Left ventricle myocardium inferior (tissue), 1 donor: ENCODE measurements around the gene ORMDL2. TPM values are rescaled to one million over a fixed set of nuclear protein-coding genes. Genes with fewer than 3 reads are reported as not detected.

Source experiments
- total RNA-seq: library from RNA; stranded (reverse); fragmentation: NEBNext Ultra II Directional; extraction: Animal tissue kit (Norgen Biotek cat#: 25700); gene quantifications from one replicate; pipeline ENCODE4 v1.2.1, GENCODE V29; 2021
- donor health status: DM: no; HTN: yes; CAD: no; lungs with severe emphysema.

Gene ORMDL2
- total RNA-seq, 1 donor from 2014 or later: 13.3 TPM

Other genes starting within 250 kb of the ORMDL2 start
- not detected for gene OR2AP1, start 245.6 kb upstream of the ORMDL2 start, total RNA-seq
- gene OR10P1, start 181.1 kb upstream of the ORMDL2 start, total RNA-seq: not detected
- 520 TPM for gene ITGA7, start 110.1 kb upstream of the ORMDL2 start, total RNA-seq
- 109 TPM for gene BLOC1S1, start 102.0 kb upstream of the ORMDL2 start, total RNA-seq
- gene RDH5, start 97.6 kb upstream of the ORMDL2 start, total RNA-seq: 12.2 TPM
- gene CD63, start 89.0 kb upstream of the ORMDL2 start, total RNA-seq: 705 TPM
- 15.6 TPM for gene GDF11, start 74.9 kb upstream of the ORMDL2 start, total RNA-seq
- gene SARNP, start 317 bp upstream of the ORMDL2 start, total RNA-seq: 53.2 TPM
- 18.6 TPM for gene DNAJC14, start 11.5 kb downstream of the ORMDL2 start, total RNA-seq
- gene MMP19, start 24.9 kb downstream of the ORMDL2 start, total RNA-seq: 2.2 TPM
- 14.8 TPM for gene PYM1, start 109.9 kb downstream of the ORMDL2 start, total RNA-seq
- 6.5 TPM for gene DGKA, start 113.1 kb downstream of the ORMDL2 start, total RNA-seq
- gene PMEL, start 148.0 kb downstream of the ORMDL2 start, total RNA-seq: 0.16 TPM
- 7.3 TPM for gene CDK2, start 148.8 kb downstream of the ORMDL2 start, total RNA-seq
- gene RAB5B, start 156.0 kb downstream of the ORMDL2 start, total RNA-seq: 111 TPM
- 36.0 TPM for gene SUOX, start 179.2 kb downstream of the ORMDL2 start, total RNA-seq
- 8.4 TPM for gene IKZF4, start 203.0 kb downstream of the ORMDL2 start, total RNA-seq
- 48.7 TPM for gene RPS26, start 223.9 kb downstream of the ORMDL2 start, total RNA-seq